CD4-positive, CD25-positive, alpha-beta regulatory T cell (primary cell): Measurements from ENCODE around the gene HDAC4. TPM values are rescaled to one million over a fixed set of nuclear protein-coding genes. Genes with fewer than 3 reads are reported as not detected.

Source experiments
- ATAC-seq, 2 donors: fragments of 150-1000 bp; cut with Tn5 transposase; one replicate each; pipeline ENCODE4 v1.10.0; 2021; ENCODE audit warnings: low read depth in 2 of 2, moderate number of reproducible peaks in 2 of 2, moderate library complexity in 1 of 2
- DNase-seq, 3 donors: peaks; one replicate each; pipeline versions ENCODE4 v3.0.0 to v3.0.0-alpha.2; 2012 to 2022; ENCODE audit warnings: mixed read lengths in 1 of 3
- H3K27ac ChIP-seq: one replicate; pipeline ENCODE4 v1.7.0; 2013; ENCODE audit warnings: mild to moderate bottlenecking, low read length; ENCODE audit not compliant: insufficient read depth, poor library complexity, severe bottlenecking
- H3K27me3 ChIP-seq: one replicate; pipeline ENCODE4 v1.7.0; 2013; ENCODE audit warnings: low read length; ENCODE audit not compliant: control insufficient read depth, insufficient read depth
- H3K36me3 ChIP-seq: one replicate; pipeline ENCODE4 v1.7.0; 2013; ENCODE audit warnings: mild to moderate bottlenecking, low read length, moderate library complexity; ENCODE audit not compliant: control insufficient read depth, insufficient read depth
- H3K4me1 ChIP-seq: 2 replicates; pipeline ENCODE4 v1.7.0; 2013; ENCODE audit warnings: mild to moderate bottlenecking, low read length; ENCODE audit not compliant: insufficient read depth, control insufficient read depth, poor library complexity, severe bottlenecking
- H3K4me3 ChIP-seq: one replicate; pipeline ENCODE4 v1.7.0; 2013; ENCODE audit warnings: low read depth, mild to moderate bottlenecking, low read length, moderate library complexity
- H3K9me3 ChIP-seq, 2 experiments: 1 replicate in 1 of 2; 2 replicates in 1 of 2; pipeline ENCODE4 v1.7.0; 2013; ENCODE audit warnings: low read length in 2 of 2, mild to moderate bottlenecking in 1 of 2, moderate library complexity in 1 of 2; ENCODE audit not compliant: control insufficient read depth in 2 of 2
- H3K27ac Mint-ChIP-seq, 3 donors: one replicate each; pipeline ENCODE4 v1.8.0; 2020 to 2022; ENCODE audit warnings: mild to moderate bottlenecking in 3 of 3, mixed read lengths in 3 of 3, moderate library complexity in 2 of 3
- H3K27me3 Mint-ChIP-seq: one replicate; pipeline ENCODE4 v1.8.0; 2022; ENCODE audit warnings: mild to moderate bottlenecking, mixed read lengths
- H3K36me3 Mint-ChIP-seq: one replicate; pipeline ENCODE4 v1.8.0; 2020; ENCODE audit warnings: mixed read lengths
- H3K4me1 Mint-ChIP-seq, 4 donors: one replicate each; pipeline ENCODE4 v1.8.0; 2020 to 2022; ENCODE audit warnings: mixed read lengths in 4 of 4, mild to moderate bottlenecking in 1 of 4
- H3K4me3 Mint-ChIP-seq, 4 donors: one replicate each; pipeline ENCODE4 v1.8.0; 2020 to 2022; ENCODE audit warnings: mild to moderate bottlenecking in 4 of 4, mixed read lengths in 4 of 4, moderate library complexity in 3 of 4
- H3K9me3 Mint-ChIP-seq, 7 donors: one replicate each; pipeline ENCODE4 v1.8.0; 2020 to 2022; ENCODE audit warnings: mixed read lengths in 7 of 7, mild to moderate bottlenecking in 3 of 7, moderate library complexity in 2 of 7
- polyA plus RNA-seq, 4 donors: library from polyadenylated mRNA; unstranded; fragments of 300-500 nt; fragmentation: Illumina TruSeq; gene quantifications; one replicate each; pipeline ENCODE4 v1.2.3, GENCODE V29; 2021
- total RNA-seq: library from RNA; stranded (reverse); gene quantifications from one replicate; pipeline ENCODE4 v1.2.3, GENCODE V29; 2022

The HDAC4 gene
- total and polyA plus RNA-seq, 5 donors from 2014 or later: 6.5 to 118 (median 8.6) TPM

DNA sequence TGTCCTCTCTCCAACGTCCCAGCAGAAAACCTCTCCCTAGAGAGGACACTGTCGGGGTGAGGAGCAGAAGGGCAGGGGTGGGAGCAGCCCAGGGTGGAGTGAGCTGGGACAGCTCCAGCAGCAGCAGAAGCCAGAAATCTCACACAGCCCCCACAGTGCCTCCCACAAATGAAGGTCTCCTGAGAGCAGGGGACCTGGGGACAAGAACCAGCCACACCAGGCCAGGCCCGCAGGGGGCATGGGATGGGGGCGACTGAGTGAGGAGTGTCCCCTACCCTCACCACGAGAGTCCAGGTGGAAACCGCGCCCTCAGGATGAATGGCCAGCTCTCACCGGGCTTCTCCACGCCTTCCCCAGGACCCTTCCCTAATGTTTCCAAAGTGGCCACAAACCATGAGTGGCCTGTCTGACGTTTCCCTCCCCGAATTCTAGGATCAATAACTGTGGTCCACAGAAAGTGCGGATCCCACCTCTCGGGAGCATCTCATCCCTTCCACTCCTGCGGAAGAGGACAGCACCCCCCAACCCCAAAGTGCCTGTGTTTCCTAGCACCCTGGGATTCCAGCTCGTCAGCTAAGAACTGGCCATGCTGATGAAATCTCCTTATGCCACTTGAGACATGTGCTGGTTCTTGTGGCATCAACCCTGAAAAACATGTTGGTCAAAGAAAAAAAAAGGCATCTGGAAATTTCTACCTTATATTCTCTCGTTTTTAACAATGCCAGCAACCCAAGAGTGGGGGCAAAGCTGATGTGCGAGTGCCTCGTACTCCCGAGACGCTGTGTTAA, 121.1 kb downstream of the HDAC4 start:
- Mint-ChIP-seq H3K4me1 (peaks cover 10 to 46% (median 17%) of the 10 kb centered on the region in 4 donors), H3K36me3 (no peaks in the 10 kb centered on the region), H3K27ac (peak overlapping the region; percentile 59 to 66 (median 65)), H3K9me3 (no peaks in the 10 kb centered on the region), H3K4me3 (peak overlapping the region in 1 of 4 donors; percentile 67), H3K27me3 (no peaks in the 10 kb centered on the region)
- no peak for ATAC-seq
- H3K27me3 ChIP-seq: no peaks in the 10 kb centered on the region
- H3K9me3 ChIP-seq: no peaks in the 10 kb centered on the region
- DNase-seq: no peak
- H3K4me1 ChIP-seq: peaks cover 22% of the 10 kb centered on the region
- H3K27ac ChIP-seq: no peak overlapping the region
- H3K4me3 ChIP-seq: no peak overlapping the region
- peaks cover 3% of the 10 kb centered on the region for H3K36me3 ChIP-seq

DNA sequence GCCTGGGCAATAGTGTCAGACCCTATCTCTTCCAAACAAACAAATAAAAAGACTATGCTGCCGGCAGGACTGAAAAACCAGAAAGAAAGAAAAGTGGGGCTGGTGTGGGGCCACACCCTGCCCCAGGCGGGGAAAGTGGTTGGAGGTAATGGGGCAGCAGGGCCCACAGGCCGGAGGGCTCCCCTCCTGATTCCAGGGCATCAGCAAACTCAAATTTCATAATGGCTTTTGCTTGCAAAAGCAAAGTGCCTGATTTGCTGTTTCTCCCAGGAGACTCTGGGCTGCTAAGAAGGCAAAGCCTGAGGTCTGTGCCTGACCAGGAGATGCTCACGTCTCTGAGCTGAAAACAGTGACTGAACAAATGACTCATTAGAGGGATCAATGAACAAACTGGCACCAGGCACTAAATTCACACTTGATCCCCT, 121.9 kb downstream of the HDAC4 start:
- H3K4me1 ChIP-seq: peaks cover 25% of the 10 kb centered on the region
- Mint-ChIP-seq H3K36me3 (no peaks in the 10 kb centered on the region), H3K27ac (peak overlapping the region; percentile 59 to 70 (median 66)), H3K4me3 (peak overlapping the region in 1 of 4 donors; percentile 67), H3K9me3 (no peaks in the 10 kb centered on the region), H3K4me1 (peaks cover 10 to 46% (median 23%) of the 10 kb centered on the region in 4 donors), H3K27me3 (no peaks in the 10 kb centered on the region)
- ATAC-seq (no peak), DNase-seq (no peak)
- no peaks in the 10 kb centered on the region for H3K9me3 ChIP-seq
- no peak overlapping the region for H3K4me3 ChIP-seq
- H3K36me3 ChIP-seq: peaks cover 3% of the 10 kb centered on the region
- H3K27ac ChIP-seq: no peak overlapping the region
- no peaks in the 10 kb centered on the region for H3K27me3 ChIP-seq

DNA sequence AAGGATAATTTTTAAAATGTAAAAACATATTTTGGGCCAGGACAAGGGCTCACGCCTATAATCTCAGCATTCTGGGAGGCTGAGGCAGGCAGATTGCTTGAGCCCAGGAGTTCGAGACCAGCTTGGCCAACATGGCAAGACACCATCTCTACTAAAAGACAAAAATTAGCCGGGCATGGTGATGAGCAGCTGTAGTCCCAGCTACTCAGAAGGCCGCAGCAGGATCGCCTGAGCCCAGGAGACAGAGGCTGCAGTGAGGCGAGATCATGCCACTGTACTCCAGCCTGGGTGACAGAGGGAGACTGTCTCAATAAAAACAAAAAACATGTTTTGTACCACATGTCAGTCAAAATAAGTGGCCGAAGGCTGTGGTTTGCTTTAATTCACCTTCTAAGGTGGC, 122.5 kb downstream of the HDAC4 start:
- Histone ChIP-seq H3K4me3 (no peak overlapping the region), H3K27me3 (no peaks in the 10 kb centered on the region), H3K36me3 (peaks cover 3% of the 10 kb centered on the region), H3K4me1 (peaks cover 27% of the 10 kb centered on the region), H3K9me3 (no peaks in the 10 kb centered on the region), H3K27ac (no peak overlapping the region)
- no peaks in the 10 kb centered on the region for H3K36me3 Mint-ChIP-seq
- no peaks in the 10 kb centered on the region for H3K27me3 Mint-ChIP-seq
- H3K4me3 Mint-ChIP-seq: no peak overlapping the region
- no peaks in the 10 kb centered on the region for H3K9me3 Mint-ChIP-seq
- DNase-seq (no peak), ATAC-seq (no peak)
- peak overlapping the region in 2 of 3 donors; percentile 20 to 77 for H3K27ac Mint-ChIP-seq
- peaks cover 12 to 47% (median 29%) of the 10 kb centered on the region in 4 donors for H3K4me1 Mint-ChIP-seq

DNA sequence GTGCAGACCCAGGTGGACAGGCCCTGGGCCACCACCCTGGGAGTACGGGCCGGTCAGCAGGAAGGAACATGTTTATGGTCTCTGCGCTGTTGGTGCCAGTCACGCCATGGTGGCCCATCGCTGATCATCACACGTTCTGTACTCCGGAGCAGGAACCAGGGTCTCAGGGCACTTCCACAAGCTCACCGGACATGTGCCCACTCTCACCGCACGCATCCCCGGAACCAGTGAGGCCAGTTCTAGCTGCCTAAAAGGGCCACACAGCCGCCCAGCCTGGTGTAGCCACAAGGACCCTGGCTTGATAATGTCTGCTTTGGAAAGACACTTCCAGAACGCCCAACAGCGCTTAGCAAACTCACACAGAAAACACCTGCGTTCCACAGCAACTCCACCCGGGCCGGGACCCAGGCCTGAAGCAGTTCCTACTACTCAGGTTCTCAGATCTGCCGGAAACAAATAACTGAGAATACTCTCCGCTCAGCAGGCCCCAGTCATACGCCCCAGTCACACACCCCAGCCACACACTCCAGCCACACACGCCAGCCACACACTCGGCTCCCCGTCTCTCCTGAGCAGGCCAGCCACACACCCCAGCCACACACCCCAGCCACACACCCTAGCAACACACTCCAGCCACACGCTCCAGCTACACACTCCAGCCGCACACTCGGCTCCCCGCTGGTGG, 123.3 kb downstream of the HDAC4 start:
- H3K27ac ChIP-seq: no peak overlapping the region
- peaks cover 5% of the 10 kb centered on the region for H3K36me3 Mint-ChIP-seq
- H3K4me3 Mint-ChIP-seq: peak overlapping the region in 1 of 4 donors; percentile 41
- no peaks in the 10 kb centered on the region for H3K27me3 Mint-ChIP-seq
- no peaks in the 10 kb centered on the region for H3K9me3 ChIP-seq
- peaks cover 14 to 54% (median 34%) of the 10 kb centered on the region in 4 donors for H3K4me1 Mint-ChIP-seq
- ATAC-seq (no peak), DNase-seq (no peak)
- peak overlapping the region in 2 of 3 donors; percentile 77 to 81 for H3K27ac Mint-ChIP-seq
- no peaks in the 10 kb centered on the region for H3K27me3 ChIP-seq
- no peak overlapping the region for H3K4me3 ChIP-seq
- H3K9me3 Mint-ChIP-seq: no peaks in the 10 kb centered on the region
- peaks cover 3% of the 10 kb centered on the region for H3K36me3 ChIP-seq
- H3K4me1 ChIP-seq: peaks cover 27% of the 10 kb centered on the region

DNA sequence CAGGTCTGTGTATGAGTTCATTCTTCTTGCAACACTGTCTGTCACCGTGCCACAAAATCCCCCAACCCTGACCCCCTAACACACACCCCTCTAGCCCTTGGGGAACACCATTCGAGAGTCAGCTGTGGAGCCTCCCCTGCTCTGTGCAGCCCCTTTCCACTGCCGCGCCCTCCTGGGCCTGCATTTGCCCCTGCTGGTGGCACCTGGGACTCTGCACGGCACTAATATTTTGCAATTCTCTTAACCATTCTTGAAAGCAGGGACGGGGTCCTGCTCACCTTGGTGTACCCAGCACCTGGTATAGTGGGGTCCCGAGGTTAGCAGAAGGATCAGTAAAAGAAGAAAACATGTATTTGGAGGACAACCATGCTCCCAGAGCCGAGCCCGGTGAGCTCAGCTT, 124.0 kb downstream of the HDAC4 start:
- Mint-ChIP-seq H3K27me3 (no peaks in the 10 kb centered on the region), H3K4me3 (peak overlapping the region in 1 of 4 donors; percentile 82), H3K4me1 (peaks cover 17 to 61% (median 38%) of the 10 kb centered on the region in 4 donors), H3K27ac (peak overlapping the region in 2 of 3 donors; percentile 17 to 62), H3K36me3 (peaks cover 5% of the 10 kb centered on the region), H3K9me3 (no peaks in the 10 kb centered on the region)
- peaks cover 3% of the 10 kb centered on the region for H3K36me3 ChIP-seq
- no peaks in the 10 kb centered on the region for H3K27me3 ChIP-seq
- H3K4me1 ChIP-seq: peaks cover 27% of the 10 kb centered on the region
- no peak overlapping the region for H3K4me3 ChIP-seq
- no peak overlapping the region for H3K27ac ChIP-seq
- no peak for DNase-seq
- no peak for ATAC-seq
- no peaks in the 10 kb centered on the region for H3K9me3 ChIP-seq

DNA sequence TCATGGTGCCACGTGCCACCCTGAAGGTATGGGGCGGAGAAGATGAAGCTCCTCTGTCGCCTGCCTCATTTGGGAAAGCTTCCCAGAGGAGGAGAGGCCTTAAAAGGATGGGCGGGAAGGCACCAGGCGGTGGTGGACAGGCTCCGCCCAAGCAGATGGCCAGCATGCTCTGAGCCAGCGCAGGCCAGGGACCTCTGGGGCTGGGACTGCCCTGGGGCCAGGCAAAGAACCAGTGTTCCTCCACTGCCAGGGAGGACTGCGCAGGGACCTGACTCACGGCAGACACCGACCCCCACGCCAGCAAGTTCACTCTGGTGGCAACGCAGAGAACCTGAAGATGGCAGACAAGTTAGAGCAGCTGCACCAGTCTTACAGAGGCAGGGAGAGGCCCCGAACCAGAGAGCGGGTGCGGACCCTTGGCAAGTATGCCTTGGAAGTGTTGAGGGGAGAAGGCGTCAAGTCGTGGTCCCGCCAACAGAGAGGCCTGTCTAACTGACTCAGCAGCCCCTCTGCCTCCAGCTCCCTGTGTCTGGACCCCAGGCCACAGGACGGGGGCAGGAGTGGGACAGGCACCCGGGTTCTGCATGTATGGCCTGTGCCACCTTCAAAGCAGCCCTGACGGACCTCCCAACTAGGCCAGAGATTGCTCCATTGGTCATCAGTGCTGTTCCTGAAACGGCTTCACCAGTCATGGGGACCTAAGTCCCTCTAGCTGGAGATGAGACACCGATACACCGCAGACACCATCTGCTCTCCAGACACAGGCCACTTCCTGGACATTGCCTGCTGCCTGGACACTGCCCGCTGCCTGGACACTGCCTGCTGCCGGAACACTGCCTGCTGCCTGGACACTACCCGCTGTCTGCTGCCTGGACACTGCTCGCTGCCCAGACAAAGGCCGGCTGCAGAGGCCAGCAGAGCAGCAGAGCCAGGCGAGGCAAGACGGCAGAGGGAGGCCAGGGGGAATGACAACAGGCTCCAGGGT, 124.7 kb downstream of the HDAC4 start:
- Histone ChIP-seq H3K9me3 (no peaks in the 10 kb centered on the region), H3K4me1 (peaks cover 27% of the 10 kb centered on the region), H3K27ac (peak overlapping the region; percentile 88), H3K27me3 (no peaks in the 10 kb centered on the region), H3K4me3 (peak overlapping the region; percentile 69), H3K36me3 (peaks cover 3% of the 10 kb centered on the region)
- peaks cover 17 to 65% (median 42%) of the 10 kb centered on the region in 4 donors for H3K4me1 Mint-ChIP-seq
- peaks cover 8% of the 10 kb centered on the region for H3K36me3 Mint-ChIP-seq
- H3K27ac Mint-ChIP-seq: peak overlapping the region; percentile 97 to 98 (median 98)
- H3K9me3 Mint-ChIP-seq: no peaks in the 10 kb centered on the region
- H3K4me3 Mint-ChIP-seq: peak overlapping the region in 2 of 4 donors; percentile 82 to 84
- ATAC-seq (no peak), DNase-seq (no peak)
- H3K27me3 Mint-ChIP-seq: no peaks in the 10 kb centered on the region

DNA sequence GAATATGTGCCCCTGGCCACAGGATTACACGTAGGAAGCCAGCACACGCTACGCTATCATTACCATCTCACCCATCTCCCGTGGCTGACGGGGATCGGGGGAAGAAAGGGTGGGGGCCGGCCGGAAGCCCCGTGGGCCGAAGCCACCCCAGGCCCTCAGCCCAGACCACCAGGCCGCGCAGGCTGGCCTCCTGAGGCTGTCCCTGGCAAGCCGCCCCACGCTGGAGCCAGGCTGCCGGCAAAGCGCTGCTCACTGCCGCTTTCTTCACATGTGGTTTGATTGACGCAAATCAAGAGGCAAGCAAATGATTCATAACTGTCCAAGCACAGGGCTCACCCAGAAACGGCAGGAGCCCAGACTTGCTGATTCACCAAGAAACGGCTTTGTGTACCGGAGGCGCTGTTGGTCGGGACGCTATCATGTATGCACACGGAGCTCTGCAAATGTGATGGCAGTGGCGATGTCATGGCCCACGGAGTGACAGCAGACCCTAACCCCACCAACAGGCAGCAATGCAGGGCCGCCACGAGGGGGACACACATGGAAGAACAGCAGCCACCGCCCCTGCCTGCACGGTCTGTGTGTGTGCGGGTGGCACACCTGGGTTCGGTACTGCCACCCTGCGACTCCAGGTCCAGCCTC, 125.7 kb downstream of the HDAC4 start:
- Mint-ChIP-seq H3K9me3 (no peaks in the 10 kb centered on the region), H3K4me1 (peaks cover 17 to 69% (median 45%) of the 10 kb centered on the region in 4 donors)
- H3K27ac ChIP-seq: peak overlapping the region; percentile 88

More for the DNA sequence above, 125.7 kb downstream of the HDAC4 start:
- Histone ChIP-seq H3K9me3 (no peaks in the 10 kb centered on the region), H3K4me1 (peaks cover 27% of the 10 kb centered on the region), H3K4me3 (peak overlapping the region; percentile 69), H3K27me3 (no peaks in the 10 kb centered on the region), H3K36me3 (peaks cover 3% of the 10 kb centered on the region)
- no peaks in the 10 kb centered on the region for H3K27me3 Mint-ChIP-seq
- DNase-seq (peak; percentile 76 to 95 (median 88)), ATAC-seq (peak; percentile 93 to 97)
- peaks cover 8% of the 10 kb centered on the region for H3K36me3 Mint-ChIP-seq
- peak overlapping the region; percentile 97 to 98 (median 98) for H3K27ac Mint-ChIP-seq
- H3K4me3 Mint-ChIP-seq: peak overlapping the region; percentile 82 to 95 (median 84)
